IMR-90 (cell line): Measurements from ENCODE around the gene PIK3R4. TPM values are rescaled to one million over a fixed set of nuclear protein-coding genes. Genes with fewer than 3 reads are reported as not detected.

Source experiments
- ATAC-seq: fragments of 200-7000 bp; cut with Tn5 transposase; 2 replicates; pipeline ENCODE4 v1.9.1; 2020; ENCODE audit warnings: low read depth, mild to moderate bottlenecking, moderate library complexity
- BruUV-seq: library from RNA; stranded (reverse); fragments of 400-500 nt; replicated peaks from 2 replicates; lab custom pipeline; 2021; lab: Mats Ljungman, UMichigan
- CTCF ChIA-PET: fragments of 300-600 bp; formaldehyde crosslinking; extraction: SDS; loops from one replicate; lab custom pipeline; 2021; ENCODE audit warnings: antibody characterized with exemption; lab: Yijun Ruan, JAX
- POLR2A ChIA-PET: fragments of 300-600 bp; sonication (Branson Sonifier 250); formaldehyde crosslinking; loops from one replicate; lab custom pipeline; 2022; ENCODE audit warnings: antibody characterized with exemption; ENCODE audit not compliant: unreplicated experiment; lab: Charles Lee
- DNase-seq: peaks from one replicate; pipeline ENCODE4 v3.0.0; 2013
- H2AFZ ChIP-seq: replicated peaks from 2 replicates; pipeline ENCODE3; 2013; ENCODE audit warnings: low read length, mild to moderate bottlenecking; ENCODE audit not compliant: poor library complexity
- H2AK5ac ChIP-seq: 2 replicates; pipeline ENCODE4 v1.6.1; 2013; ENCODE audit warnings: low read depth, low read length, inconsistent platforms
- H2AK9ac ChIP-seq: replicated peaks from 2 replicates; pipeline ENCODE3; 2013; ENCODE audit warnings: mild to moderate bottlenecking, low read depth, low read length, moderate library complexity; ENCODE audit not compliant: poor library complexity
- H2BK120ac ChIP-seq: 2 replicates; pipeline ENCODE4 v1.6.1; 2013; ENCODE audit warnings: low read depth, low read length, inconsistent platforms
- H2BK15ac ChIP-seq: 3 replicates; pipeline ENCODE4 v1.6.1; 2013; ENCODE audit warnings: low read depth, low read length, inconsistent platforms
- H2BK20ac ChIP-seq: 2 replicates; pipeline ENCODE4 v1.6.1; 2013; ENCODE audit warnings: low read depth, mild to moderate bottlenecking, inconsistent platforms, low read length, moderate library complexity
- H2BK5ac ChIP-seq: 2 replicates; pipeline ENCODE4 v1.6.1; 2013; ENCODE audit warnings: mild to moderate bottlenecking, low read depth, low read length, inconsistent platforms; ENCODE audit not compliant: poor library complexity, severe bottlenecking
- H3K14ac ChIP-seq: replicated peaks from 2 replicates; pipeline ENCODE4 v1.6.1; 2013; ENCODE audit warnings: low read depth, low read length, inconsistent platforms
- H3K18ac ChIP-seq: 2 replicates; pipeline ENCODE4 v1.6.1; 2013; ENCODE audit warnings: low read depth, low read length, control low read depth
- H3K23ac ChIP-seq: 2 replicates; pipeline ENCODE4 v1.6.1; 2013; ENCODE audit warnings: low read depth, low read length, inconsistent platforms
- H3K27ac ChIP-seq: 2 replicates; pipeline ENCODE4 v1.5.1; 2013; ENCODE audit warnings: mild to moderate bottlenecking, control low read depth, low read length; ENCODE audit not compliant: insufficient read depth
- H3K27me3 ChIP-seq: 2 replicates; pipeline ENCODE4 v1.6.1; 2013; ENCODE audit warnings: low read length; ENCODE audit not compliant: control insufficient read depth, insufficient read depth
- H3K36me3 ChIP-seq: 2 replicates; pipeline ENCODE4 v1.6.1; 2013; ENCODE audit warnings: low read length, mixed read lengths; ENCODE audit not compliant: control insufficient read depth, insufficient read depth
- H3K4ac ChIP-seq: 2 replicates; pipeline ENCODE4 v1.6.1; 2013; ENCODE audit warnings: low read depth, low read length, inconsistent platforms
- H3K4me1 ChIP-seq: 2 replicates; pipeline ENCODE4 v1.6.1; 2013; ENCODE audit warnings: low read length, mixed read lengths; ENCODE audit not compliant: control insufficient read depth, insufficient read depth
- H3K4me2 ChIP-seq: 2 replicates; pipeline ENCODE4 v1.6.1; 2013; ENCODE audit warnings: low read depth, mild to moderate bottlenecking, control low read depth, low read length, moderate library complexity
- H3K4me3 ChIP-seq: 2 replicates; pipeline ENCODE4 v1.5.1; 2013; ENCODE audit warnings: low read depth, mild to moderate bottlenecking, control low read depth, low read length, moderate library complexity; ENCODE audit not compliant: insufficient read depth
- H3K56ac ChIP-seq: 2 replicates; pipeline ENCODE4 v1.6.1; 2013; ENCODE audit warnings: low read length, inconsistent platforms; ENCODE audit not compliant: insufficient read depth; ENCODE audit errors: extremely low read depth
- H3K79me1 ChIP-seq, 2 experiments: 2 replicates each; pipeline ENCODE4 v1.6.1; 2013; ENCODE audit warnings: low read length in 2 of 2, inconsistent platforms in 1 of 2, low read depth in 1 of 2
- H3K9ac ChIP-seq: 2 replicates; pipeline ENCODE4 v1.6.1; 2013; ENCODE audit warnings: low read depth, low read length, control low read depth
- H3K9me1 ChIP-seq: 2 replicates; pipeline ENCODE4 v1.6.1; 2013; ENCODE audit warnings: low read length, inconsistent platforms; ENCODE audit not compliant: insufficient read depth
- H3K9me3 ChIP-seq: 2 replicates; pipeline ENCODE4 v1.6.1; 2013; ENCODE audit warnings: low read length; ENCODE audit not compliant: control insufficient read depth, insufficient read depth
- H4K20me1 ChIP-seq: 2 replicates; pipeline ENCODE4 v1.6.1; 2013; ENCODE audit warnings: low read length, inconsistent platforms; ENCODE audit not compliant: insufficient read depth
- H4K5ac ChIP-seq: 2 replicates; pipeline ENCODE4 v1.6.1; 2013; ENCODE audit warnings: mild to moderate bottlenecking, low read depth, low read length, control low read depth
- H4K8ac ChIP-seq, 2 experiments: 2 replicates each; pipeline ENCODE4 v1.6.1; 2013; ENCODE audit warnings: low read depth in 2 of 2, low read length in 2 of 2, control low read depth in 1 of 2, inconsistent platforms in 1 of 2
- H4K91ac ChIP-seq: 2 replicates; pipeline ENCODE4 v1.6.1; 2013; ENCODE audit warnings: low read depth, low read length, inconsistent platforms; ENCODE audit not compliant: insufficient read depth
- BHLHE40 ChIP-seq: fragments of 150-350 bp; IDR thresholded peaks from 2 replicates; pipeline ENCODE4 v1.6.1; 2016; ENCODE audit warnings: mild to moderate bottlenecking, low read depth, low read length
- CHD1 ChIP-seq: IDR thresholded peaks from 2 replicates; pipeline ENCODE4 v1.6.1; 2012; ENCODE audit warnings: low read depth, low read length, improper control_type of control experiment
- FOS ChIP-seq: fragments of 150-350 bp; IDR thresholded peaks from 2 replicates; pipeline ENCODE4 v1.6.1; 2016; ENCODE audit warnings: low read depth, low read length
- MAFK ChIP-seq: IDR thresholded peaks from 2 replicates; pipeline ENCODE4 v1.6.1; 2012; ENCODE audit warnings: low read depth, low read length, improper control_type of control experiment
- MAZ ChIP-seq: IDR thresholded peaks from 2 replicates; pipeline ENCODE4 v1.6.1; 2012; ENCODE audit warnings: low read depth, mild to moderate bottlenecking, low read length, improper control_type of control experiment, moderate library complexity, borderline replicate concordance
- MXI1 ChIP-seq: IDR thresholded peaks from 2 replicates; pipeline ENCODE4 v1.6.1; 2012; ENCODE audit warnings: low read depth, mild to moderate bottlenecking, low read length, moderate library complexity, borderline replicate concordance
- NFE2L2 ChIP-seq: fragments of 150-350 bp; IDR thresholded peaks from 2 replicates; pipeline ENCODE4 v1.6.1; 2016; ENCODE audit warnings: low read depth, mild to moderate bottlenecking, low read length
- POLR2A ChIP-seq: IDR thresholded peaks from 2 replicates; pipeline ENCODE4 v1.6.1; 2012; ENCODE audit warnings: mild to moderate bottlenecking, low read depth, low read length
- RAD21 ChIP-seq: IDR thresholded peaks from 2 replicates; pipeline ENCODE4 v1.6.1; 2012; ENCODE audit warnings: low read length, improper control_type of control experiment
- RCOR1 ChIP-seq: IDR thresholded peaks from 2 replicates; pipeline ENCODE4 v1.6.1; 2012; ENCODE audit warnings: mild to moderate bottlenecking, low read length, improper control_type of control experiment; ENCODE audit not compliant: insufficient replicate concordance
- RFX5 ChIP-seq: IDR thresholded peaks from 2 replicates; pipeline ENCODE4 v1.8.0; 2012; ENCODE audit warnings: low read depth, mild to moderate bottlenecking, low read length, moderate library complexity
- WGBS, 2 experiments: methylation state at CpG; one replicate each; pipeline versions ENCODE4 v1.1.5 to v1.1.7; 2013; ENCODE audit warnings: missing lambda C conversion rate in 2 of 2; ENCODE audit not compliant: insufficient read length in 1 of 2; ENCODE audit errors: extremely low coverage in 2 of 2; 5-methylcytosine and 5-hydroxymethylcytosine counted together
- dilution Hi-C: fragments of 300-500 bp; cut with HindIII; formaldehyde crosslinking; loops from one replicate; pipeline ENCODE4 v1.14.3; 2018; ENCODE audit warnings: low sequenced_read_pairs; ENCODE audit not compliant: unreplicated experiment
- in situ Hi-C: fragments of 300-500 bp; cut with MboI; formaldehyde crosslinking; loops from 3 replicates; pipeline ENCODE4 v1.14.3; 2019; ENCODE audit warnings: low sequenced_read_pairs, inconsistent platforms, mixed read lengths
- intact Hi-C: fragments of 100-400 bp; cut with micrococcal nuclease; formaldehyde crosslinking; loops from 2 replicates; pipeline ENCODE4 v1.10.0; 2022
- polyA plus RNA-seq, 3 experiments: library from polyadenylated mRNA; depleted of rRNA; stranded (reverse); fragments of >200 nt; gene quantifications; 2 replicates each; pipeline ENCODE4 v1.2.3, GENCODE V29; 2012; ENCODE audit warnings: low replicate concordance in 1 of 3
- total RNA-seq: library from RNA; depleted of rRNA; stranded (reverse); fragments of >200 nt; gene quantifications from 2 replicates; pipeline ENCODE4 v1.2.3, GENCODE V29; 2012

PIK3R4 gene
- total and polyA plus RNA-seq, 2 of the 4 experiments (the other 2 are of a cell fraction): 19.7 to 27.2 TPM

DNA sequence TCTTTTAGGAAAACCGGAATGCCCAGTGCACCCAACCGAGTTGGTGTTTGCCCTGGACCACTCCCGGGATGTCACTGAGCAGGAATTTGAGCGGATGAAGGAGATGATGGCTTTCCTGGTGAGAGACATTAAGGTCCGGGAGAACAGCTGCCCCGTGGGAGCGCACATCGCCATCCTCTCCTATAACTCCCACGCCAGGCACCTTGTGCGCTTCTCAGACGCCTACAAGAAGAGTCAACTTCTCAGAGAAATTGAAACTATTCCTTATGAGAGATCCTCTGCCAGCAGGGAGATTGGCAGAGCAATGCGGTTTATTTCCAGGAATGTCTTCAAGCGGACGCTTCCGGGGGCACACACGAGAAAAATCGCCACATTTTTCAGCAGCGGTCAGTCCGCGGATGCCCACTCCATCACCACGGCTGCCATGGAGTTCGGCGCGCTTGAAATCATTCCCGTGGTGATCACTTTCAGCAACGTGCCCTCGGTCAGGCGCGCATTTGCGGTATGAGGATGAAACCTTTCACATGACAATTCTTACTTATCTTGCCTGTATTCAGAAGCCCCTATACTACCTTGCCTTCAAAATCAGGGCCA, 97.5 kb downstream of the PIK3R4 start:
- H4K8ac ChIP-seq: no peak overlapping the region
- H3K23ac ChIP-seq: no peak overlapping the region
- H2AK5ac ChIP-seq: no peak overlapping the region
- dilution Hi-C loops: no loop called here
- no TSS peak for BruUV-seq
- H3K14ac ChIP-seq: no peak overlapping the region
- H3K9me3 ChIP-seq: no peaks in the 10 kb centered on the region
- TF ChIP-seq RAD21: no peak
- TF ChIP-seq MAFK: no peak
- no peak for TF ChIP-seq FOS
- TF ChIP-seq RFX5: no peak
- TF ChIP-seq RCOR1: no peak
- TF ChIP-seq POLR2A: no peak
- no peak for TF ChIP-seq MXI1
- TF ChIP-seq NFE2L2: no peak
- TF ChIP-seq BHLHE40: no peak
- no peak for TF ChIP-seq CHD1
- no peak for TF ChIP-seq MAZ
- H3K4me3 ChIP-seq: no peak overlapping the region
- CTCF ChIA-PET: interaction anchor here (1.0 kb wide), 1 partner anchor 9 kb away, joined by 3 read pairs; no protein-coding TSS in a partner anchor
- H3K4ac ChIP-seq: no peak overlapping the region
- H3K9me1 ChIP-seq: no peaks in the 10 kb centered on the region
- no peaks in the 10 kb centered on the region for H4K20me1 ChIP-seq
- no peaks in the 10 kb centered on the region for H3K36me3 ChIP-seq
- H4K91ac ChIP-seq: no peak overlapping the region
- no peak overlapping the region for H2AFZ ChIP-seq
- H2BK5ac ChIP-seq: no peak overlapping the region
- H2BK15ac ChIP-seq: no peak overlapping the region
- no peak overlapping the region for H3K9ac ChIP-seq
- 89% methylated on average over 15 of the region's 30 CpGs; no CpG with 5 or more reads in 1 of the 2 experiments for WGBS, 2 experiments
- H3K4me2 ChIP-seq: no peak overlapping the region
- no peaks in the 10 kb centered on the region for H3K79me1 ChIP-seq
- H2BK20ac ChIP-seq: no peak overlapping the region
- no peak overlapping the region for H3K56ac ChIP-seq
- in situ Hi-C loops: no loop called here
- no peak overlapping the region for H2BK120ac ChIP-seq
- H4K5ac ChIP-seq: no peak overlapping the region
- no peak for DNase-seq
- no peak overlapping the region for H3K18ac ChIP-seq
- no peak for ATAC-seq
- POLR2A ChIA-PET: no interaction called here
- intact Hi-C loops: no loop called here
- H2AK9ac ChIP-seq: no peak overlapping the region
- H3K4me1 ChIP-seq: no peaks in the 10 kb centered on the region
- H3K27me3 ChIP-seq: no peaks in the 10 kb centered on the region
- H3K27ac ChIP-seq: no peak overlapping the region
